VCaP (cell line): ENCODE measurements around the gene ANKRD44.
"Not testable (repeated sequence)": the region's sequence is repeated elsewhere in the genome, so short reads cannot be mapped to it uniquely, and the experiment has no call there.

Experiments used
- H3K27ac ChIP-seq: fragments of 450-650 bp; 2 replicates; pipeline ENCODE4 v1.5.1; 2017
- TF ChIP-seq, protein P1 (sequence below): fragments of 450-650 bp; conservative IDR thresholded peaks from 2 replicates; pipeline ENCODE4 v1.5.1; 2017; ENCODE audit warnings: mild to moderate bottlenecking, moderate library complexity

ANKRD44 gene

DNA sequence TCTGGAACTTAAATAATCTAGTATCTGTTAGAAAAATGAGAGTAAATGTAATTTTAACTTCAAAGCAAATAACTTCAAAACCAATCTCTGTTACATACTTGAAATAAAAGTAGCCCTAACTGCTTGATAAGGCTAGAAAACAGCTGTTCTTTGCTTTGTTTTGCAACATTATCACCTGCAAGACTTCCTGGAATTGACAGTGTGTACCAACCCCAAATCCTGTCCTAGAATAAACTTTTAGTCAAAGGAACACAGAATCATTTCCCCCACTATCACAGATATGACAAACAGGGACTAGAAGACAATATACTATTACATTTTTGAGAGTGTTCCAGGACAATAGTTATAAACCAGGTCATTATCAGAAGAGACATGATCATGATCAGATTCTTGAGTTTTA is 278.8 kb downstream of the ANKRD44 start:
- TF ChIP-seq, protein P1, sequence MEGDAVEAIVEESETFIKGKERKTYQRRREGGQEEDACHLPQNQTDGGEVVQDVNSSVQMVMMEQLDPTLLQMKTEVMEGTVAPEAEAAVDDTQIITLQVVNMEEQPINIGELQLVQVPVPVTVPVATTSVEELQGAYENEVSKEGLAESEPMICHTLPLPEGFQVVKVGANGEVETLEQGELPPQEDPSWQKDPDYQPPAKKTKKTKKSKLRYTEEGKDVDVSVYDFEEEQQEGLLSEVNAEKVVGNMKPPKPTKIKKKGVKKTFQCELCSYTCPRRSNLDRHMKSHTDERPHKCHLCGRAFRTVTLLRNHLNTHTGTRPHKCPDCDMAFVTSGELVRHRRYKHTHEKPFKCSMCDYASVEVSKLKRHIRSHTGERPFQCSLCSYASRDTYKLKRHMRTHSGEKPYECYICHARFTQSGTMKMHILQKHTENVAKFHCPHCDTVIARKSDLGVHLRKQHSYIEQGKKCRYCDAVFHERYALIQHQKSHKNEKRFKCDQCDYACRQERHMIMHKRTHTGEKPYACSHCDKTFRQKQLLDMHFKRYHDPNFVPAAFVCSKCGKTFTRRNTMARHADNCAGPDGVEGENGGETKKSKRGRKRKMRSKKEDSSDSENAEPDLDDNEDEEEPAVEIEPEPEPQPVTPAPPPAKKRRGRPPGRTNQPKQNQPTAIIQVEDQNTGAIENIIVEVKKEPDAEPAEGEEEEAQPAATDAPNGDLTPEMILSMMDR, result no peak
- H3K27ac ChIP-seq, result no peak overlapping the region

DNA sequence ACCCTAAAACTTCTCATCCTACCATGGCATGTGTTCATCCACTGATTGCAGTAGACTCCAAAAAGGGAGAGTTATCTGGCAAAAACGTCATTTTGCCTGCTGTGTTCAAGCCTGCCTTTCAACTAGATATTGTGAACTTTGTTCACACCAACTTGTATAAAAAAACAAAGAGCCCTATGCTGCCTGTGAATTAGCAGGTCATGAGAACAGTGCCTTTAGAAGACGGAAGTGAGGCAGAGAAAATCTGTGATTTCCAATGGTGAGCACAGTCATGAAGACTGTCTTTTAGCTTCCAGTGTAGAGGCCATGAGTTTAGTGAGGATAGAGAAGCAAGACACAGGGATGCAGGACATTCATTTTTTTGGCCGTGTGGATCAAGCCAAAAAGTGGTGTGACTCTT is 280.5 kb downstream of the ANKRD44 start:
- TF ChIP-seq, protein P1, result no peak
- H3K27ac ChIP-seq, result no peak overlapping the region

DNA sequence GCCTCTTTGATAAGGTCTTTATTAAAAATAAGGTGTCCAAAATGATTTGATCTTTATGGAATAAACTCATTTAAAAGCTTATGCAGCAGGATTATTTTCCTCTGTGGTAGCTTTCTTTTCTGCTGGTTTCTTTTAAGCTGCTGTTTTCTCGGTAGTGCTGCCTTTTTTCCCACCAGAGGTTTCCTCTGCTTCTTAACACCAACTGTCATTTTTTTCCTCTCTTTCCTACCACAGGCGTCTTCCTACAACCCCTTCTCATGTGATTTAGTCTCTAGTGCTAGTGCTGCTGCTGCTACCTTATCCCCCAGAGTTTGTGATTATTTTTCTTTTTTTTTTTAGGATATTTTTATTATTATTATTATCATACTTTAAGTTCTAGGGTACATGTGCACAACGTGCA is 281.9 kb downstream of the ANKRD44 start:
- no peak overlapping the region for H3K27ac ChIP-seq
- TF ChIP-seq, protein P1, result no peak

DNA sequence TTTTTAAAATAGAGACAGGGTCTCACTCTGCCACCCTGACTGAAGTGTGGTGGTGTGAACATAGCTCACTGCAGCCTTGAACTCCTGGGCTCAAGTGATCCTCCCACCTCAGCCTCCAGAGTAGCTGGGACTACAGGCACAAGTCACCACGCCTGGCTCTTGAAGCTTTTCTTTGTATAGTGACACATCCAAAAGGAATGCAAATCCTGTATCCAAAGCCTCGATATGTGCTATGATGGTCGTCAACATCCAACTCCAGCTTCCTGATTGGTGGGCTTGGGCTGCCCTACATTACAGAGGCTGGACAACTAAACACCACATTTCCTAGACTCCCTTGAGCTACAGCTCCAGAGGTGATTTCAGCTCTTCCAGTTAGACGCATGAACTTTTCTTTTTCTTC is 282.4 kb downstream of the ANKRD44 start:
- TF ChIP-seq, protein P1, result no peak
- H3K27ac ChIP-seq, result no peak overlapping the region

DNA sequence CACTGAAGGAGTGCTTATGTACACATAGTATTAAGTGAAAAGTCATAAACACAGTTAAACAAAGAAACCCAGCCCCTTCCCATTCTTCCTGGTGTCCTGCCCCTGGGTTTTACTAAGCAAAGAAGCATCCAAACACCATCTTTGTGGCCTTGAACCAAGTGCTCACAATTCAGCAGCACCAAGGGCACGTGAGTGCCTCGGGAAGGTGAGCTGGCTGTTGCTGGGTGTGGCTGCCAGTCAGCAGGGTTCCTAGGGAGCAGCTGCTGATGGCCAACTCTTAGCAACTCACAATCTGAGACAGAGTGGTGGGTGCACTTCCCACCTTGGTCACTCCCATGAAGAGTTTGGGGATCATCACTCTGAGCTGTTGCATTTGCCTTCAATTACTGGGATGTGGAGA is 286.4 kb downstream of the ANKRD44 start:
- TF ChIP-seq, protein P1, result no peak
- no peak overlapping the region for H3K27ac ChIP-seq

DNA sequence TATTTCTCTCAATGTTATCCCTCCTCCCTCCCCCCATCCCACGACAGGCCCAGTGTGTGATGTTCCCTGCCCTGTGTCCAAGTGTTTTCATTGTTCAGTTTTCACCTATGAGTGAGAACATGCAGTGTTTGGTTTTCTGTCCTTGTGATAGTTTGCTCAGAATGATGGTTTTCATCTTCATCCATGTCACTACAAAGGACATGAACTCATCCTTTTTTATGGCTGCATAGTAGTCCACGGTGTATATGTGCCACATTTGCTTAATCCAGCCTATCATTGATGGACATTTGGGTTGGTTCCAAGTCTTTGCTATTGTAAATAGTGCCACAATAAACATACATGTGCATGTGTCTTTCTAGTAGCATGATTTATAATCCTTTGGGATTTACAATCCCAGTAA is 289.7 kb downstream of the ANKRD44 start:
- H3K27ac ChIP-seq, result not testable (repeated sequence)

GRCh38 chr2:197013098-197013497 is 297.5 kb downstream of the ANKRD44 start:
- TF ChIP-seq, protein P1, result no peak
- no peak overlapping the region for H3K27ac ChIP-seq

DNA sequence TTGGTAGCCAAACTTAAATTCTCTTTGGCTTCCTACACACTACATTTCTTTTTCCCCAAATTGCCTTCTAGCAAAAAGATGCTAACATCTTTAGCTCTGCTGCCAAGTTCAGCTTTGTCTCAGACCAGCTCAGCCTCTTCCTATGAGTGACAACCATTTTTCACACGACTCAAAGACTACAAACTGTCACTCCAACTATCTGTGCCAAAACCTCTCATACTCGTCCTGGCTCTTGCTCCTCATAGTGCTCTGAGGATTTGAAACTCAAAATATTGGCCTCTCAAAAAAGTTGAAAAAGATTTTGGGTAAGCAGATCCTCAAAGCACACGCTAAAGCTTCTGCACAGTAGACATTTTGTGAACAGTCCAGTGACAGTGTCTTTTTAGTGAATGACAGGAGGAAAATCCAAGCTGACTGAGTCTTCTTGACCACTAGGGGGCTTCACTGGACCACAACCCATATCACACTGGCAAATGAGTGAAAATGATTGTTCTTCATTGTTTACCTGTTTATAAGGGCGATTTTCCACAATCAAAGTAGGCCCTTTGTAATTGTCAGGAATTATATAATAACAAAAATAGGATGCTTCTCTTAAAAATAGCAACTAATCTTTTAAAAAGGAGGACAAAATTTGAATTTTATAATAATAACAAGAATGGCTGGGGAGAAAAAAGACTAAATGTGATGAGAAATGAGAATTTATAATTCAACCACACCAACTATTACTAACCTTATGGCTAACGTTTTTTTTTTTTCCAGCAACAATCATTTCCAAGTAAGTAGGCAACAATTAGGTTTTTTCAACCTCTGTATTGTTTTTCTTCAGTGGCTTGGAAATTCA is 298.6 kb downstream of the ANKRD44 start:
- no peak overlapping the region for H3K27ac ChIP-seq
- TF ChIP-seq, protein P1, result peak; percentile 90
